ENCODE measurements around the gene ABR.
"Not testable (repeated sequence)": the region's sequence is repeated elsewhere in the genome, so short reads cannot be mapped to it uniquely, and the experiment has no call there.

The ABR gene

GRCh38 chr17:1153795-1154546 is 25.8 kb downstream of the ABR start:
- no peak for DNase-seq (ENCODE audit: insufficient read length, low spot score)

GRCh38 chr17:1152582-1152981 is 27.2 kb downstream of the ABR start:
- DNase-seq (ENCODE audit: insufficient read length, low spot score); FAIRE-seq: not testable (repeated sequence)

More at GRCh38 chr17:1153795-1154546, 25.8 kb downstream of the ABR start:
- FAIRE-seq, result no peak
- TF ChIP-seq SPI1 (IDR thresholded peaks at IDR 0.05; ENCODE audit: low read depth, low read length) (no peak), POLR2A (IDR thresholded peaks at IDR 0.05; ENCODE audit: low read depth, low read length) (no peak), POLR2AphosphoS5 (IDR thresholded peaks at IDR 0.05; ENCODE audit: low read depth, low read length) (no peak), TAF1 (IDR thresholded peaks at IDR 0.05; ENCODE audit: low read depth, low read length) (no peak), POU2F2 (IDR thresholded peaks at IDR 0.05; ENCODE audit: low read depth, low read length) (no peak), PAX5 (IDR thresholded peaks at IDR 0.05; ENCODE audit: insufficient read depth, low read length, severe bottlenecking) (no peak)

- no peak for FAIRE-seq
- DNase-seq (ENCODE audit: insufficient read length, low spot score), result no peak
- TF ChIP-seq SPI1 (IDR thresholded peaks at IDR 0.05; ENCODE audit: low read depth, low read length), result no peak
- TF ChIP-seq POU2F2 (IDR thresholded peaks at IDR 0.05; ENCODE audit: low read depth, low read length), result no peak
- no peak for TF ChIP-seq POLR2A (IDR thresholded peaks at IDR 0.05; ENCODE audit: low read depth, low read length)
- TF ChIP-seq TAF1 (IDR thresholded peaks at IDR 0.05; ENCODE audit: low read depth, low read length), result no peak
- no peak for TF ChIP-seq POLR2AphosphoS5 (IDR thresholded peaks at IDR 0.05; ENCODE audit: low read depth, low read length)
- no peak for TF ChIP-seq PAX5 (IDR thresholded peaks at IDR 0.05; ENCODE audit: insufficient read depth, low read length, severe bottlenecking)
Observed at GRCh38 chr17:1150863-1151600, 28.7 kb downstream of the ABR start.

- DNase-seq (ENCODE audit: insufficient read length, low spot score) (no peak), FAIRE-seq (no peak)
- no peak for TF ChIP-seq POLR2A (IDR thresholded peaks at IDR 0.05; ENCODE audit: low read depth, low read length)
- no peak for TF ChIP-seq TAF1 (IDR thresholded peaks at IDR 0.05; ENCODE audit: low read depth, low read length)
- TF ChIP-seq POLR2AphosphoS5 (IDR thresholded peaks at IDR 0.05; ENCODE audit: low read depth, low read length), result no peak
- TF ChIP-seq POU2F2 (IDR thresholded peaks at IDR 0.05; ENCODE audit: low read depth, low read length), result no peak
- no peak for TF ChIP-seq SPI1 (IDR thresholded peaks at IDR 0.05; ENCODE audit: low read depth, low read length)
- no peak for TF ChIP-seq PAX5 (IDR thresholded peaks at IDR 0.05; ENCODE audit: insufficient read depth, low read length, severe bottlenecking)
Observed at GRCh38 chr17:1149869-1150268, 29.9 kb downstream of the ABR start.

- DNase-seq (ENCODE audit: insufficient read length, low spot score) (no peak), FAIRE-seq (no peak)
- no peak for TF ChIP-seq POU2F2 (IDR thresholded peaks at IDR 0.05; ENCODE audit: low read depth, low read length)
- no peak for TF ChIP-seq POLR2A (IDR thresholded peaks at IDR 0.05; ENCODE audit: low read depth, low read length)
- TF ChIP-seq POLR2AphosphoS5 (IDR thresholded peaks at IDR 0.05; ENCODE audit: low read depth, low read length), result no peak
- TF ChIP-seq SPI1 (IDR thresholded peaks at IDR 0.05; ENCODE audit: low read depth, low read length), result no peak
- no peak for TF ChIP-seq TAF1 (IDR thresholded peaks at IDR 0.05; ENCODE audit: low read depth, low read length)
- no peak for TF ChIP-seq PAX5 (IDR thresholded peaks at IDR 0.05; ENCODE audit: insufficient read depth, low read length, severe bottlenecking)
Observed at GRCh38 chr17:1147664-1148063, 32.1 kb downstream of the ABR start.

GRCh38 chr17:1146561-1147265 is 33.1 kb downstream of the ABR start:
- TF ChIP-seq PAX5 (IDR thresholded peaks at IDR 0.05; ENCODE audit: insufficient read depth, low read length, severe bottlenecking) (no peak), POU2F2 (IDR thresholded peaks at IDR 0.05; ENCODE audit: low read depth, low read length) (no peak), TAF1 (IDR thresholded peaks at IDR 0.05; ENCODE audit: low read depth, low read length) (no peak), SPI1 (IDR thresholded peaks at IDR 0.05; ENCODE audit: low read depth, low read length) (no peak), POLR2AphosphoS5 (IDR thresholded peaks at IDR 0.05; ENCODE audit: low read depth, low read length) (no peak), POLR2A (IDR thresholded peaks at IDR 0.05; ENCODE audit: low read depth, low read length) (no peak)
- DNase-seq (ENCODE audit: insufficient read length, low spot score) (no peak), FAIRE-seq (no peak)

- FAIRE-seq (no peak), DNase-seq (ENCODE audit: insufficient read length, low spot score) (no peak)
- TF ChIP-seq SPI1 (IDR thresholded peaks at IDR 0.05; ENCODE audit: low read depth, low read length) (no peak), TAF1 (IDR thresholded peaks at IDR 0.05; ENCODE audit: low read depth, low read length) (no peak), PAX5 (IDR thresholded peaks at IDR 0.05; ENCODE audit: insufficient read depth, low read length, severe bottlenecking) (no peak), POLR2AphosphoS5 (IDR thresholded peaks at IDR 0.05; ENCODE audit: low read depth, low read length) (no peak), POU2F2 (IDR thresholded peaks at IDR 0.05; ENCODE audit: low read depth, low read length) (no peak), POLR2A (IDR thresholded peaks at IDR 0.05; ENCODE audit: low read depth, low read length) (no peak)
Observed at GRCh38 chr17:1145311-1145986, 34.3 kb downstream of the ABR start.

- DNase-seq (ENCODE audit: insufficient read length, low spot score) (no peak), FAIRE-seq (no peak)
- no peak for TF ChIP-seq POLR2A (IDR thresholded peaks at IDR 0.05; ENCODE audit: low read depth, low read length)
- no peak for TF ChIP-seq PAX5 (IDR thresholded peaks at IDR 0.05; ENCODE audit: insufficient read depth, low read length, severe bottlenecking)
- TF ChIP-seq SPI1 (IDR thresholded peaks at IDR 0.05; ENCODE audit: low read depth, low read length), result no peak
- TF ChIP-seq TAF1 (IDR thresholded peaks at IDR 0.05; ENCODE audit: low read depth, low read length), result no peak
- TF ChIP-seq POLR2AphosphoS5 (IDR thresholded peaks at IDR 0.05; ENCODE audit: low read depth, low read length), result no peak
- no peak for TF ChIP-seq POU2F2 (IDR thresholded peaks at IDR 0.05; ENCODE audit: low read depth, low read length)
Observed at GRCh38 chr17:1144162-1144561, 35.6 kb downstream of the ABR start.

- TF ChIP-seq POLR2AphosphoS5 (IDR thresholded peaks at IDR 0.05; ENCODE audit: low read depth, low read length) (no peak), POU2F2 (IDR thresholded peaks at IDR 0.05; ENCODE audit: low read depth, low read length) (no peak), SPI1 (IDR thresholded peaks at IDR 0.05; ENCODE audit: low read depth, low read length) (no peak), PAX5 (IDR thresholded peaks at IDR 0.05; ENCODE audit: insufficient read depth, low read length, severe bottlenecking) (no peak), TAF1 (IDR thresholded peaks at IDR 0.05; ENCODE audit: low read depth, low read length) (no peak), POLR2A (IDR thresholded peaks at IDR 0.05; ENCODE audit: low read depth, low read length) (no peak)
- FAIRE-seq (no peak), DNase-seq (ENCODE audit: insufficient read length, low spot score) (no peak)
Observed at GRCh38 chr17:1143573-1143972, 36.2 kb downstream of the ABR start.

Data from GM12891 (cell line).